Right cardiac atrium (tissue), 5 donors: ENCODE results near the gene CAMTA1. TPM values are rescaled to one million over a fixed set of nuclear protein-coding genes. Genes with fewer than 3 reads are reported as not detected.

ENCODE experiments used
- ATAC-seq, 2 donors: fragments of 200-7000 bp; cut with Tn5 transposase; one replicate each; pipeline versions ENCODE4 v1.8.0 to v1.9.1; 2020; ENCODE audit warnings: moderate library complexity in 2 of 2, mild to moderate bottlenecking in 1 of 2
- DNase-seq, 3 donors: peaks; one replicate each; pipeline ENCODE4 v3.0.0-alpha.2; 2020
- H3K27ac ChIP-seq: one replicate; pipeline ENCODE4 v1.5.1; 2013; ENCODE audit warnings: mild to moderate bottlenecking, low read length, control low read depth, moderate library complexity
- H3K27me3 ChIP-seq: one replicate; pipeline ENCODE4 v1.6.1; 2013; ENCODE audit not compliant: control insufficient read depth, insufficient read depth
- H3K4me1 ChIP-seq: one replicate; pipeline ENCODE4 v1.6.1; 2013; ENCODE audit warnings: low read length; ENCODE audit not compliant: control insufficient read depth, insufficient read depth
- H3K4me3 ChIP-seq: one replicate; pipeline ENCODE4 v1.5.1; 2013; ENCODE audit warnings: low read length, control low read depth
- H3K9me3 ChIP-seq: one replicate; pipeline ENCODE4 v1.6.1; 2013; ENCODE audit warnings: low read length; ENCODE audit not compliant: control insufficient read depth
- WGBS: extraction: QIAGEN DNeasy Blood & Tissue Kit; methylation state at CpG from one replicate; pipeline ENCODE4 v1.1.7; 2013; 5-methylcytosine and 5-hydroxymethylcytosine counted together
- intact Hi-C, 4 donors: fragments of 100-400 bp; cut with DNase I; formaldehyde crosslinking; loops; one replicate each; pipeline versions ENCODE4 v1.11.0 to v1.14.0; 2022 to 2023
- polyA plus RNA-seq: library from polyadenylated mRNA; stranded (reverse); fragments of 200-250 nt; gene quantifications from one replicate; pipeline ENCODE4 v1.2.3, GENCODE V29; 2013
- total RNA-seq, 4 donors: library from RNA; stranded (reverse); fragmentation: NEBNext Ultra II Directional; extraction: Animal tissue kit (Norgen Biotek cat#: 25700); gene quantifications; one replicate each; pipeline ENCODE4 v1.2.1, GENCODE V29; 2021
- donor health status: healthy with polysubstance abuse.
- donor health status: DM: no; HTN: yes; CAD: no.
- donor health status: DM: no; HTN: no; CAD: no.
- donor health status: DM: no; HTN: yes; CAD: no; lungs with severe emphysema.
- donor health status: DM: yes; HTN: yes; CAD: no.

CAMTA1 gene
- total and polyA plus RNA-seq, 5 donors, result 155 to 334 (median 164) TPM

DNA sequence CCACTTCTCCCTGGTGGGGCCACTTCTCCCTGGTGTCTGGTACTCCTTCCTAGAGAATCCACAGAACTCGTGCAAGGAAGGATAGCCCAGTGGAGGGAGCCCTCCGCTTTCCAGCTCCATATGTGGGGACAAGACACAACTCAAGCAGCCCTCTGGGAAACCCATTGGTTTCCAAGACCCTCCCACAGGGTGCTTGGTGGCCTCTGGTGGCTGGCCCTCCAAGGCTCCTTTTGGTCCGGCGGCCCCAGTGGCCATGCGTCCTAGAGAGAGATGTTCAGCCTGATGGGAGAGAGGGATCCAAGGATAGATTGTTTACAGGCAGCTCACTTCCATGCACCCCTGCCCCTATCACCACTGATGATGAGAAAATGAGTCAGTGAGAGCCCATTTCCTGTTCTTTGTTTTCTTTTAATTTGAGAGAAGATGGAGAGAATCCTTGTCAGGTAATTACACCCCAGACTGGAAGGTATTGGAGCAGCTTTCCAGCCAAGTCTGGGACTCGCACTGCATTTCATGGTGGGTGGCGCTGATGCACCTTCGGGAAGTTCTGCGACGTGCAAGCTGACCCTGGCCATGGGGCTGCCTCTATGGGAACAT, 499.7 kb downstream of the CAMTA1 start:
- Histone ChIP-seq H3K4me1 (no peaks in the 10 kb centered on the region), H3K27me3 (no peaks in the 10 kb centered on the region), H3K4me3 (no peak overlapping the region), H3K27ac (no peak overlapping the region), H3K9me3 (no peaks in the 10 kb centered on the region)
- intact Hi-C loops, result no loop called here
- DNase-seq (no peak), ATAC-seq (no peak)
- 93% methylated on average over 10 of the region's 10 CpGs for WGBS

DNA sequence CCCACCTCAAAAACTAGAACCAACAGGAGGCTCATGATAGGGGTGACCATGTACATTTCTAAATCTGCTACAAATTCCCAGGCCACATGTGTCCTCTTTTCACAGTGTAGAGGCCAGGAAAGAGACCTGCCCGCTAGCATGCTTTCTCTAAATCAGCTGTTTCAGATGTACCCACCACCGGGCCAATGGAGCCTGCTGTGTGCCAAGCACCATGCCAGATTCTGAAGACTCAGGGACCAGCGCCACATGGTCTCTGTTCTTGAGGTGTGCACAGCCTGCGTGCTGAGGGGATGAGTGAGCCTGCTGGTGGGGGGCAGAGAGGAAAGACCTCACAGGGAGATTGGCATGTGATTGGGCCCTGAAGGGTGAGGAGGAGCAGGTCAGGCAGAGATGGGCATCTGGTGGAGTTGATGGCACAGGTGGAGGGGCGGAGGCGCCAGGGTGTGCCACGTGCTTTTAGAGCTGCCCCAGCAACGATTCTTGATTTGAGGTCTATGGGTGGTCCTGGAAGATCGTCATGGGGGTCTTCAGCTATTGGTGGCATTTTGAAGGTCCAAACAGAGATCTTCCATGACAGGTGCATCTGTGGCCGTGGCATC, 500.7 kb downstream of the CAMTA1 start:
- Histone ChIP-seq H3K4me1 (no peaks in the 10 kb centered on the region), H3K27me3 (no peaks in the 10 kb centered on the region), H3K9me3 (no peaks in the 10 kb centered on the region), H3K27ac (no peak overlapping the region), H3K4me3 (no peak overlapping the region)
- WGBS, result 90% methylated on average over 10 of the region's 10 CpGs
- no peak for ATAC-seq
- no peak for DNase-seq
- intact Hi-C loops, result no loop called here

DNA sequence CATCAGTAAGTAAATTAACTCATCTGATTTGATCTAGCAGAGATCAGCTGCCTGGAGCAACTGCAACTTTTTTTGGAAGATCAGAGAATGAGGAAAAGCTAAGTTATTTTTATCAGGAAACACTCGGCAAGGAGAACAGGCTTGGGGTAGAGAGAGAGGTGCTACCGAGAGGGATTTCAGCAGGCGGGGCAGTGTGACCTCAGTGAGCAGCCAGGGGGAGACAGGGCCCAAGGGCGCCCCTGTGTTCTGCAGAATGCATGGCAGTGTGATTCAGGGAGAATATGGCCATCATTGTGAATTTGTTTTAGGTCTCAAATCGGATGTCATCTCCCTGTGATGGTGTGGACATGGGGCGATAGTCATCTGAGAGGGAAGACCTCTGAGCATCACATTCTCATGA, 501.8 kb downstream of the CAMTA1 start:
- intact Hi-C loops, result no loop called here
- DNase-seq (no peak), ATAC-seq (no peak)
- 62% methylated on average over 6 of the region's 6 CpGs for WGBS
- Histone ChIP-seq H3K27me3 (no peaks in the 10 kb centered on the region), H3K4me3 (no peak overlapping the region), H3K9me3 (no peaks in the 10 kb centered on the region), H3K27ac (no peak overlapping the region), H3K4me1 (no peaks in the 10 kb centered on the region)

DNA sequence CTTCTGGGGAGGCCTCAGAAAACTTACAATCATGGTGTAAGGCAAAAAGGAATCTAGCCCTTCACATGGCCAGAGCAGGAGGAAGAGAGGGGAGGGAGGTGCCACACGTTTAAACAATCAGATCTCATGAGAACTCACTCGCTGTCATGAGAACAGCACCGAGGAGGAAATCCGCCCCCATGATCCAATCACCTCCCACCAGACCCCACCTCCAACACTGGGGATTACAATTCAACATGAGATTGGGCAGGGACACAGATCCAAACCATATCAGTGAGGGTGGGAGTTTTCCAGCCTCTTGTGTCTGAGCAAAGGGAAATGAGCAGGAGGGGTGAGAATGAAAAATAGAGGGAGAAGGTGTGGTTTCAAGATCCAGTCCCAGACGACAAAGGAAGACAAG, 503.7 kb downstream of the CAMTA1 start:
- ATAC-seq (no peak), DNase-seq (no peak)
- H3K4me1 ChIP-seq, result no peaks in the 10 kb centered on the region
- no peak overlapping the region for H3K4me3 ChIP-seq
- no peaks in the 10 kb centered on the region for H3K9me3 ChIP-seq
- WGBS, result 60% methylated on average over 5 of the region's 5 CpGs
- no peak overlapping the region for H3K27ac ChIP-seq
- intact Hi-C loops, result no loop called here
- no peaks in the 10 kb centered on the region for H3K27me3 ChIP-seq

DNA sequence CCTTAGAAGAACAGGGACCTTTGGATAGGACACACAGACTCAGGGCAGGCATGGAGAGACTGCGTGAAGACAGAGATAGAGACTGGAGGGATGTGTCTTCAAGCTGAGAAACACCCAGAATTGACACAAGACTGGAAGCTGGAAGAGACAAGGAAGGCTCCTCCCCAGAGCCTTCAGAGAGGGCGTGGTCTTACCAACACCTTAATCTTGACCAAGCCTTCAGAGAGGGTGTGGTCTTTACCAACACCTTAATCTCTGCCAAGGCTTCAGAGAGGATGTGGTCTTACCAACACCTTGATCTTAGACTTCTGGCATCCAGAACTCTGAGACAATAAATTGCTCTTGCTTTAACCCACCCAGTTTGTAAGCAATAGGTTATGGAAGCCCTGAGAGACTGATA, 504.4 kb downstream of the CAMTA1 start:
- no peaks in the 10 kb centered on the region for H3K9me3 ChIP-seq
- ATAC-seq, result no peak
- WGBS, result 91% methylated on average over 2 of the region's 2 CpGs
- H3K4me3 ChIP-seq, result no peak overlapping the region
- no peak overlapping the region for H3K27ac ChIP-seq
- H3K4me1 ChIP-seq, result no peaks in the 10 kb centered on the region
- intact Hi-C loops, result loop anchor here in 1 of 4 donors (10.0 kb wide), 1 partner anchor 335 kb away; no protein-coding TSS in a partner anchor
- H3K27me3 ChIP-seq, result no peaks in the 10 kb centered on the region
- no peak for DNase-seq

DNA sequence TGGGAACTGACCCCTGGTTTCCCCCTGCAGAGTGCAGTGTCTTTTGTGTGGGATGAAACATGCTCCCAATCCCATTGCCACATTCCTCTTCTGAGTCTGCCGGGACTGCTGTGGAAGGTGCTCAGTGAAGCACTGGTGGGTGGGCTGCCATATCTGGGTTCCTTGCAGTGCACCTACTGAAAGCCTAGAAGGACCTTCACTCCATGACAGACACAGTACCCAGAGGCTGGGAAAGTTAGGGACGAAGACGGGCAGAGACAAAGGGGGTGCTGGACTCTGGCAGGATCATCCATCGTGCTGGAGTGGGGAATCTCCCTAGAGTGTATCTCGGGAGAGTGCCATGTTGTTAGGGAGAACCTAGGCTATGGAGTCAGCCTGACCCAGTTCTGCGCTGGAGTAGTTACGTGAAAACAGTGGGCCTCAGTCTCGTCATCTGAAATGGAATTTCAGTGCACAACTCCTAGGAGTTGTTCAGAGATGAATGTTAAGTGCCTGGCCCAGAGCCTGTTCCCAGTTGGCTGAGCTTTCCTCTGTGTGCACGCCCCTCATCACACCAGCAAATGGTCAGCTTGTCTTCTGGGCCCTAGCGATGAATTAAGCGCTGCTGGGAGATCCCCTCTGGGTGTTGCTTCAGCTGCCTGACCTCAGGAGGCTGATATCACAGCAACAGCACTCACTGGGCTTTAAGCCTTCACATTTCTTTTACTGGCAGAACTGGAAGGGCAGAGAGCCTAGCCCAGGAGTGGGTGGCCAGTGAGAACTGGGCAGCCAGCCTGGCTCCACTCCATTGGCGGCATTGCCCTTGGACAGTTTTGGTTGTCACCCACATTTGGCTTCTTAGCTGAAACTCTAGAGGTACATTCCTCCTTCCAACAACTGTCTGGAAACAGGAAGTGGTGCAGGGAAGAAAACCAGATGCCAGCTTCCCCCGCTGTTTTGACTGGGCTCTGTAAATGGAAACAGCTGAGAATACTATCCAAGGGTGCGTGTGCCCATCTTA, 506.0 kb downstream of the CAMTA1 start:
- Histone ChIP-seq H3K4me1 (no peaks in the 10 kb centered on the region), H3K27me3 (no peaks in the 10 kb centered on the region), H3K27ac (peak overlapping the region; percentile 34), H3K4me3 (no peak overlapping the region), H3K9me3 (no peaks in the 10 kb centered on the region)
- peak; percentile 84 to 90 for ATAC-seq
- DNase-seq, result peak; percentile 60 to 83 (median 69)
- intact Hi-C loops, result loop anchor here in 1 of 4 donors (10.0 kb wide), 1 partner anchor 334 kb away; no protein-coding TSS in a partner anchor
- 53% methylated on average over 14 of the region's 14 CpGs for WGBS

DNA sequence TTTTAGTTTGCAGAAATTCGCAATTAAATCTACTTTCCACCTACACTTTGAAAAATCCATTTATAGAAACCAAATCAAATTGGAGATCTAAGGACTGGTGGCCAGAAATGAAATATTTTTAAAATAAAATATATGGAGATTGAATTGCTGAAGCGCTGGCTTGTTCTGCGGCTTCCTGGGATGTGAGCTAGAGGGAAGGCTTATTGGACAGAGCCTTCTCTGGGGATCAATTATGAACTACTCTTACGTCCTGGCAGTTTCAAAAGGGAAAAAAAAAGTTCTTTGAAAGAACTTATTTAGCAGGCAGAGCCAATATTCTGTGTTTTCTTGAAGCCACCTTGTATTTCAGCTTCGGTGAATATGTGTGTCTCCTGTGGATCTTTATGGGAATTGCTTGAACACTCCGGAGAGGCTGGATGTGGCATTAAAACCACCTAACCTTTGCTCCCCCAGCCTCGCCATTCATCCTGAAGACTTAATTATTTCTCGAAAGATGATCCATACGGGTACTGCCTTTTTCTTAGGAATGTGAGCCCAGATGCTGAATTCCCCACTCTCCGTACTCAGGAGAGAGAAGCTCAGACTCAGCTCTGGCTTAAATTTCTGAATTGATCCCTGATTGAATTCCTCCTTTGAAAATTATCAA, 506.9 kb downstream of the CAMTA1 start:
- no peak for ATAC-seq
- intact Hi-C loops, result loop anchor here in 1 of 4 donors (10.0 kb wide), 1 partner anchor 333 kb away; no protein-coding TSS in a partner anchor
- no peak for DNase-seq
- H3K9me3 ChIP-seq, result no peaks in the 10 kb centered on the region
- H3K4me3 ChIP-seq, result no peak overlapping the region
- no peaks in the 10 kb centered on the region for H3K4me1 ChIP-seq
- H3K27me3 ChIP-seq, result no peaks in the 10 kb centered on the region
- no peak overlapping the region for H3K27ac ChIP-seq
- WGBS, result 76% methylated on average over 10 of the region's 10 CpGs

DNA sequence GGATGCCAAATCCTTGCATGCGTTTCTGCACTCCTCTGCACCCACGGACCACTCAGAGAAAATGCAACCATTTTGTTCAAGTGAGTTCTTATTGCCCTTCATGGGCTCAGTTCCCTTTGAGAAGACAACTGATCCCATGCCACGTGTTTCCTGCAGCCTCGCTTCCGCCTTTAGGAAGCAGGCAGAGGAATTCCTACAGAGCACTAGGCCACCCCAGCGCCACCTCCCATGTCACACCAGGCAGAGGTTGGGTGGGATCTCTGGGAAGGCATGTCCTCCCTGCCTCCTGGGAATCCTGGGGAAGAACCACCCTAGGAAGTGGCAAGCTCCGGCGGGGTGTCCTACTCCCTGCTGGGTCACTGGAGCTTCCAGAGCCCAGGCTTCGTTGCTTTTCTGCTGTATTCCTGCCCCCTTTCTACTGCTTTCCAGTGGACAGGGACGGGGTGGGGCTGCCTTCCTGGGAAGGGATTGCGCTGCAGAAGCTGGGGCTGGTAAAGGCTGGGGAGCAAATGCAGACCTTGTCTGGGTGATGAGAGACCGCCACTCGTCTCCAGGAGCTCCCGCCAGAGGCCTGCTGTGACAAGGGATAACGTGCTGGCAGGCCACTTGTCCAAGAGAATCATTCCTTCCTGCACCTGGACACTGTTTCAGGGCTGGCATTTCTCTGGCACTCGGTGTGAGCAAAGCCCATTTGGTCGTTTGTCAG, 507.6 kb downstream of the CAMTA1 start:
- H3K27ac ChIP-seq, result no peak overlapping the region
- ATAC-seq (no peak), DNase-seq (no peak)
- no peaks in the 10 kb centered on the region for H3K4me1 ChIP-seq
- no peaks in the 10 kb centered on the region for H3K27me3 ChIP-seq
- WGBS, result 69% methylated on average over 17 of the region's 17 CpGs
- intact Hi-C loops, result loop anchor here in 1 of 4 donors (10.0 kb wide), 1 partner anchor 332 kb away; no protein-coding TSS in a partner anchor
- no peak overlapping the region for H3K4me3 ChIP-seq
- H3K9me3 ChIP-seq, result no peaks in the 10 kb centered on the region

DNA sequence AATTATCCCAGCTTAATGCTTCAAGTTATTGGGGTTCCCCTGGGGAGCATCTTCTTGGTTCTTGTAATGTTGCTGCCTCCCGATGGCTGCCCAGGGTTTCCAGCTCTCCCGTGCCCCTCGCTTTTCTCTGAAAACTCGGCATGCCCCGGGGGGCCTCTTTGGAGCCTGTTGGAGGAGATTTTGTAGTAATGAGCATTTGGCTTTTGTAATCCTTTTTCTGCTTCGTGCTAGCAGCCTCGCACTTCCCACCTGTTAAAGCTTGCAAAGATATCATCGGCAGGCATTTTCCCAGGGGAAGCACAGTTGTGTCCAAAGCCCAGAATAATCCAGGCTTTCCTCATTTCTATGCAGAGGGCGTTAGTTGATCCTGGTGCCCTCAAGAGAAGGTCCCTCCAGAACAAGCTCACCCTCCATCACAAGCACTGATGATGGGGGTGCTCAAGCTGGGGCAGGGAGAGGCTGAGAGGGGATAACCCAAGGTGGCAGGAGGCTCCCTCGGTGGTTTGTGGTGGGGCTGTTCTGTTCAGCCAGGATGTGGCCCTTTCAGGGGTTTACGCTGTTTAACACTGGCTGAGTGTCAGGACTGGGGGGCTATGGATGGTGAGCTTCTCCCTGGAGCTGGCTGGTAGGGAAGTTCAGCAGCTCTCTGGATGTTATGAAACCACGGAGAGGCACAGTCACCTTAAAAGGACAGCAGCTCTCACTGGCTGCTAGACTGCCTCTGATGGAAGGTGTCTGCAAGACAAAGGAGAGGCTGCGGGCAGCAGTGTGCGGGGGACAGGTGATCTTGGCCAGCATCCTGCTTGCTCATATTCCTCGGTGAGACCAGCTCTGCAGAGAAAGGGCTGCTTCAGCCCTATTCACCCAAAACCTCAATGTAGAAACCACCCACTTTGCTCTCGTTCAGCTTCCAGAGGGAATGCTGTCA, 508.7 kb downstream of the CAMTA1 start:
- intact Hi-C loops, result loop anchor here in 1 of 4 donors (10.0 kb wide), 1 partner anchor 331 kb away; no protein-coding TSS in a partner anchor
- ATAC-seq, result no peak
- no peak overlapping the region for H3K27ac ChIP-seq
- H3K27me3 ChIP-seq, result no peaks in the 10 kb centered on the region
- no peak for DNase-seq
- no peak overlapping the region for H3K4me3 ChIP-seq
- WGBS, result 67% methylated on average over 16 of the region's 16 CpGs
- H3K4me1 ChIP-seq, result no peaks in the 10 kb centered on the region
- no peaks in the 10 kb centered on the region for H3K9me3 ChIP-seq
